Stimulated activated CD4-positive, alpha-beta T cell treated with anti-CD3 and anti-CD28 coated beads, Interleukin-15, amount 100 ng/mL, for 1 hour (primary cell): Measurements from ENCODE around the gene NLRP9.

ENCODE experiments used
- DNase-seq, 2 donors: peaks; one replicate each; pipeline ENCODE4 v3.0.0-alpha.2; 2020; ENCODE audit warnings: low read depth in 1 of 2, low spot score in 1 of 2

The NLRP9 gene

DNA sequence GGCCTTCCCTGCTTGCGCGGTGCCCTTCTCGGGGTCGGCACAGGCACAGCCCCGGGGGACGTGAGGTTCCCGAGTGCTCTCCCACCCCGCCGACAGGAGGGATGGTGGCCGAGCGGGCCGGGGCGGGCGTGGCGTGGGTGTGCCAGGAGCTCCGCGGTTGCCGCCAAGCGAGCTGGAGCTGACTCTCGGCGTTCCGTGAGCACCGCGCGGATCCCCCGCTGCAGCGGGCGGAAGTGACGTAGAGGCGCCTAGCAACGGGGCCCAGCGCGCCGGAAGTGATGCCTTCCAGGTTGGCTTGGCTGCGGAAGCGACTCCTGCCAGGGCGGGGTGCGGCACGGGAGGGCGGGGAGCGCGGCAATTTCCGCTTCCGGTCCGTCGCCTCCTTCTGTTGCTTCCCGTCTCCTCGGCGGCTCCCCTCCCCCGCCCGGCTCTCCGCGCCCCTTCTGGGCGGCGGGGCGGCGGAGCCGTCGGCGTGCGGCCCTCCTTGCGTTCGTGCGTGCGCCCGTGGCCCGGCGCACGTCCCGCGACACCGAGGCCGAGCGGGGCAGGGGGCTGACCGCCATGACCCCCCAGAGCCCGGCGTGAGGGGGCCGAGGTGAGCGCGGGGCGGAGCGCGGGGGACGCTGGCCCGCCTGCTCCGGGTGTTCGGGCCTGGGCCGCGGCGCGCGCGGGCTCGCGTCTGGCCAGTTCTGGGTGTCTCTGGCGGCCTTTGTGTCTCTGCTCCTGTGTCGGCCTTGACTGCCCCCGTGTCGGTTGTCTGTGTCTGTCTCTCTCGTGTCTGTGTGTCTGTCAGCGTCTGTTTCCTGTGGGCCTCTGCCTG is 63.2 kb downstream of the NLRP9 start, which contains the start of gene EPN1:
Gene EPN1 (plus strand): TSS at position 386 of the 820 bp plus-strand sequence. CDS start 3,402 bp downstream, outside the sequence.
- peak; percentile 91 to 95 for DNase-seq

GRCh38 chr19:55674459-55674840 is 63.8 kb downstream of the NLRP9 start:
- DNase-seq = no peak

DNA sequence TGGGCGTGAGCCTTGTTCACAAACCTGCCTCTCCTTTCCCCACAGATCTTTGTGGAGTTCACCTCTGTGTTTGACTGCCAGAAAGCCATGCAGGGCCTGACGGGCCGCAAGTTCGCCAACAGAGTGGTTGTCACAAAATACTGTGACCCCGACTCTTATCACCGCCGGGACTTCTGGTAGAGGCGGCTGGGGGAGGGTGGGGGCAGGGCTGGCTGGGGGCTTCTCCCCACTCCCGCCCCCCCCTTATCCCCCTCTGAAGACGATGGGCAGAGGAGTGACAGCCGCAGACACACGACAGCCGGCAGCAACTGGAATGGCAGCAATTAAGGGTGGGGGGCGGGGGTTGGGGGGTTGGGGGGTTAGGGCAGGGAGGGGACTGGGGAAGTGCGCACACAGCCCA is 64.3 kb downstream of the NLRP9 start:
- DNase-seq = no peak

DNA sequence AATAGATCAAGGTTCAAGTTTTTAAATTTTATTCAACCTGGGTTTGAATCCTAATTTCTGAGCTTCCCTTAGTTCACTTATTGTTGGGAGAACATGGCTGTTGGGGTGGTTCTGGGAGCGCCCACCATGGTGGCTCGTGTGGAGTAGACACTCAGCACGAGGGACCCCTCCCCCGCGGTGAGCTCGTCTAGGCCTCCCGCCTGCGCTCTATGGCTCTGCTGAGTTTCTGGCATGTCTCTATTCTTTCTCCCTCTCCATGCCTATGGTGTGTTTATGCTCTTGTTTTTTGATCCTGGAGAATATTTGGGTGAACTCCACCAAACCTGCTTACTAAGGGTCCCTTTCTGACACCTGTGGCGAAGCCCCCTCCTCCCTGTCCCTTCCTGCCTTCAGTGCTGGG is 64.7 kb downstream of the NLRP9 start:
- DNase-seq = no peak

DNA sequence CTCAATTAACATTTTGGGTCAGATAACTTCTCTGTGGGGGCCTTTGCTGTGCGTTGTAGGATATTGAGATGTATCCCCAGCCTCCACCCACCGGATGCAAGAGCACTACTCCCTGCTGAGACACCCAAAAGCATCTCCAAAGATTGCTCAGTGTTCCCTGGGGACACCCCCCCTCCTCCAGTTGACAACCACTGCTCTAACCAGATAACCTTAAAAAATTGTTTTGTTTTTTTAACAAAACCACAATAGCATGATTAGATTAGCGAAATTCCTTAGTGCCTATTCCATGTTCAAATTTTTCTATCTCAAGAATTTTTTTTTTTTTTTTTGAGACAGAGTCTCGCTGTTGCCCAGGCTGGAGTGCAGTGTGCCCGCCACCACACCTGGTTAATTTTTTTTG is 65.8 kb downstream of the NLRP9 start:
- no peak for DNase-seq

GRCh38 chr19:55671054-55671378 is 67.2 kb downstream of the NLRP9 start:
- DNase-seq = no peak

GRCh38 chr19:55670280-55671053 is 67.7 kb downstream of the NLRP9 start:
- DNase-seq = no peak

DNA sequence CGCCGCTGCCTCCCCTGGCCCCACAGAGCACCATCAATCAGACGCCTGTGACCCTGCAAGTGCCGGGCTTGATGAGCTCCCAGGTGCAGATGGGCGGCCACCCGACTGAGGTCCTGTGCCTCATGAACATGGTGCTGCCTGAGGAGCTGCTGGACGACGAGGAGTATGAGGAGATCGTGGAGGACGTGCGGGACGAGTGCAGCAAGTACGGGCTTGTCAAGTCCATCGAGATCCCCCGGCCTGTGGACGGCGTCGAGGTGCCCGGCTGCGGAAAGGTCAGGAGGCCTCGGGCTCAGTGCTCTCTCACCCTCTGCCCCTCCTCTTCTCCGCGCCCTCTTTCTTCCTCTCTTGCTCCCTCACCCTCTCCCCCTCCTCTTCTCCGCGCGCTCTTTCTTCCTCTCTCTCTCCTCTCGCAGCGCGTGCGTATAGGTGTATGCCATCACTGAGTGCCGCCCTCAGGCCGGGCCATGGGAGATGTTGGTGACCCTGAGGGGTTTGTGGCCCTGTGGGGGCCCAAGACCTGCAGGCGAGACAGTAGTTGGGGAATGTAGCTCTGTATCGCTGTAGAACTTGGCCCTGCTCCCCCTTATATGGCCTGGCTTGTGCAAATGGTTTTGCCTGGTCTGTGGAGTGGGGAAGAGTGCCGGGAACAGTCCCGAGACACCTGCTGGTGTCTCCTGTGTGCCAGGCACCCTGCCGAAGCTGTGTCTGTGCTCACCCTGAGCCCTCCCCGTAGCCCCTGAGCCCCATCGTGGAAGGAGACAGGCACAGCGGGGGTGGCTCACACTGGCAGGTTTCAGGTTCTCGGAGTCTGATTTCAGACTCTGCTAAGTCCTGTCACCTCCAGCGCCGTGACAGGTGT is 68.6 kb downstream of the NLRP9 start:
- DNase-seq = no peak

- no peak for DNase-seq
Observed at GRCh38 chr19:55668603-55669348, 69.4 kb downstream of the NLRP9 start.

- DNase-seq = no peak
Observed at GRCh38 chr19:55667958-55668357, 70.2 kb downstream of the NLRP9 start.

DNA sequence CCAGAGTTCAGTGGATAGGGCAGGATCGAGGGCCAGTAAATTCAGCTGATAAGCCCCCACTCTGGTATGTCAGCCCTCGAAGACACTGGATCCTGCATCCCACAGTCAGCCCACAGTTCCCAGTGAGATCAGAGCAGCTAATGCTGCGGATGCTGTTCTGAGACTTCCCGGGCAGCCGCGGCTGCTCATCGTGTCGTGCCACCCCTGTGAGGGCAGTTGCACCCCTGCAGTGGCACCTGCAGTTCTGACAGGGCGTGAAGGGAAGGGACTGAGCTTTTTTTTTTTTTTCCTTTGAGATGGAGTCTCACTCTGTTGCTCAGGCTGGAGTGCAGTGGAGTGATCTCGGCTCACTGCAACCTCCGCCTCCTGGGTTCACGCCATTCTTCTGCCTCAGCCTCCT is 70.7 kb downstream of the NLRP9 start:
- no peak for DNase-seq

DNA sequence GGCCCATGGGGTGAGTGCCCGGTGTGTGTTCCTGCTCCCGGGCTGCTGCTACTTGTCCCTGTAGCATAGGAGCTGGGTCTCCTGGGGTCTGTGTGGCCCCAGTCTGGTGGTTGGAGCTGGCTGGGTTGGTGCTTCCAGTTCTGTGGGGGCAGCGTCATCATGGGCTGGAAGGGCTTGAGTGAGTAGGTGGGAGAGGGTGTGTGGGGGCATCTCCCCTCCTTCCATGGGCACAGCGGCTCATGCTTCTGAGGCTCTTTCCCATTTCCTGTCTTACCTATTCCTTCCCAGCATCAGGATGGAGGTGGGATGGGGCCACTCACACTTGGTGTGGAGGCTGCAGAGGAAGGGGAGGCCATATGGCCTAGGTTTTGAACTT is 71.2 kb downstream of the NLRP9 start:
- no peak for DNase-seq

- DNase-seq = no peak
Observed at GRCh38 chr19:55666343-55667005, 71.7 kb downstream of the NLRP9 start.

- no peak for DNase-seq
Observed at GRCh38 chr19:55663846-55664536, 74.2 kb downstream of the NLRP9 start.

GRCh38 chr19:55661826-55662225 is 76.4 kb downstream of the NLRP9 start:
- no peak for DNase-seq

DNA sequence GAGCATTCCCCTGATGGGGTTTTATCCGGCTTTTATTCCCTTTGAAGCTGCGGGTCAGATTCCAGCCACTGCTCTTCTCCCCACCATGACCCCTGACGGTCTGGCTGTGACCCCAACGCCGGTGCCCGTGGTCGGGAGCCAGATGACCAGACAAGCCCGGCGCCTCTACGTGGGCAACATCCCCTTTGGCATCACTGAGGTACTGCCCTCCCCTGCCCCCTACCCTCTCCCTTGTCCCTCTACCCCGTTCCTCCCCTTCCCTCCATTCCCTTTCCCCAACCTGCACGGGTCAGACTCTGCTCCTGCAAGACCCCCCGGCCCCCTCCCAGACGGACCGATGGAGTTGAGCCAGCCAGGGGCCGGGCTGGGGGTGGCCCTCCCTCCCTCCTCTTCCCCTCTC is 77.2 kb downstream of the NLRP9 start:
- no peak for DNase-seq

- DNase-seq = no peak
Observed at GRCh38 chr19:55660404-55660803, 77.8 kb downstream of the NLRP9 start.

DNA sequence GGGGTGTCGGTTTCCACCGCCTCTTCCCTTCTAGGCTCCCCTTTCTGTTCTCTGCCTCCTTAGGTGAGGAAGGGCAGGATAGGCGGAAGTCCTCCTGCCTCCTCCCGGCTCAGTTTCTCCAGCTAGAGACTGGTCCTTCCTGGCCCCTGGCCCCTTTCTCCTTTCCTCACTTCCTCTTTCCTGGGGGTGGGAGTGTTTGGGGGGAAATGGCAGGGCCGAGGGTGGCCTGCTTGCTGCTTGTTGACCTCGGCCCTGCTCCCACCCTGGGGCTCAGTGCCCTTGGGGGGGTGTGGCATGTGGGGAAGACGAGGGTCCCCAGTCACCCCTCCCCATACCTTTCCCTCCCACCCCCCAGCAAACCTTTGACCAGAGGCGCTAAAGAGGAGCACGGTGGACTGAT is 78.4 kb downstream of the NLRP9 start:
- DNase-seq = no peak

- DNase-seq = no peak
Observed at GRCh38 chr19:55658846-55659459, 79.2 kb downstream of the NLRP9 start.
